Stimulated activated CD8-positive, alpha-beta memory T cell treated with anti-CD3 and anti-CD28 coated beads, Interleukin-2, amount 100 ng/mL, for 1 hour (primary cell): ENCODE results near the gene SLC16A8.

Experiments
- DNase-seq, 2 donors: peaks; one replicate each; pipeline ENCODE4 v3.0.0-alpha.2; 2020; ENCODE audit warnings: low read depth in 2 of 2

The SLC16A8 gene

GRCh38 chr22:38114484-38115398 is 30.8 kb upstream of the SLC16A8 start:
- peak; percentile 43 to 56 for DNase-seq

GRCh38 chr22:38112381-38112780 is 28.4 kb upstream of the SLC16A8 start:
- no peak for DNase-seq

- DNase-seq: no peak
Measured at GRCh38 chr22:38111925-38112355, 28.0 kb upstream of the SLC16A8 start.

DNA sequence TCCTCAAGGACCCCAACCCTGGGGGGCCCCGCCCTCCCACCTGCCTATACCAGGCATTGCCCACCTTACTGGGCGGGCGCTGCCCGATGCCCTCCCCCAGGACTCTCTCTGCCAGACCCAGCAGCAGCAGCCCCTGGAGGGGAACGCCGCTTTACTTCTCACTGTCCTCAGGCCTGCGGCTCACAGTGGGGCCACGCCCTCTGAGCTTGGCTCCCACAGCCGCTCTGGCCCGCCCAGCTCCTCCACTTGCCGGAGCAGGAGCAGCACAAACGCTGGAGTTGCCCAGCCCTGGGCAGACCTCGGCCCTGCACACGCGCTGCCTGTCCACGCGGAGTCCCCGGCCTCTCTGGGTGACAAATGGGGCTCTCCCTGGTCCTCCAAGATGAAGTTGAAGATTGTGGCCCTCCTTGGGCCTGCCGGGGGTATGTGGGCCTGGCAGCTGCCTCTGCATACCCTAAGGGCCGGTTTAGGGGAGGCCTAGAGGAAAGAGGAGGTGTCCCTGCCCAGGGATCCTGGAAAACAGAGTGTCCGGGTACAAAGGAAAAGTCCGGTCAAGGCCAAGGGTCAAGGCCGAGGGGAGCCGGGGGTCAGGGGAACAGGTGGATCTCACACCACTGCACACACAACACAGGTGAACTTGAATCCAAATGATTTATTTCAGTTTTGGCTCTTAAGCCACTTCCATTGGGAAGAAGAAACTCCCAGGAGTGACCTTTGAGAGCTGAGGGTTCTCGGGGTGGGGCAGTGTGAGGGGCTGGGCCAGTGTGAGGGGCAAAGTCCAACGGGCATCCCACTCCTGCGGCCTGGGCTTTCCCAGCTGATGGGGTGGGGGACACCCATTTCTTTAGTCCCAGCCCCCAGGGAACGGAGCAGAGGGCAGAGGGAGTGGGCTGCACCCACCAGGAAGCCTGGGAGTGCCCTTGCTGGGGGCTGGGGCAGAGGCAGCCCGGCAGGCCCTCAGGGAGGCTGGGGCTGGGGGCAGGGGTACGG is 27.2 kb upstream of the SLC16A8 start:
- no peak for DNase-seq

GRCh38 chr22:38110008-38110862 is 26.3 kb upstream of the SLC16A8 start, which contains the start of gene BAIAP2L2:
Gene BAIAP2L2, minus strand, starts transcription at chr22:38110684. Its CDS starts 159 bp downstream, at chr22:38110525.
- DNase-seq: no peak

DNA sequence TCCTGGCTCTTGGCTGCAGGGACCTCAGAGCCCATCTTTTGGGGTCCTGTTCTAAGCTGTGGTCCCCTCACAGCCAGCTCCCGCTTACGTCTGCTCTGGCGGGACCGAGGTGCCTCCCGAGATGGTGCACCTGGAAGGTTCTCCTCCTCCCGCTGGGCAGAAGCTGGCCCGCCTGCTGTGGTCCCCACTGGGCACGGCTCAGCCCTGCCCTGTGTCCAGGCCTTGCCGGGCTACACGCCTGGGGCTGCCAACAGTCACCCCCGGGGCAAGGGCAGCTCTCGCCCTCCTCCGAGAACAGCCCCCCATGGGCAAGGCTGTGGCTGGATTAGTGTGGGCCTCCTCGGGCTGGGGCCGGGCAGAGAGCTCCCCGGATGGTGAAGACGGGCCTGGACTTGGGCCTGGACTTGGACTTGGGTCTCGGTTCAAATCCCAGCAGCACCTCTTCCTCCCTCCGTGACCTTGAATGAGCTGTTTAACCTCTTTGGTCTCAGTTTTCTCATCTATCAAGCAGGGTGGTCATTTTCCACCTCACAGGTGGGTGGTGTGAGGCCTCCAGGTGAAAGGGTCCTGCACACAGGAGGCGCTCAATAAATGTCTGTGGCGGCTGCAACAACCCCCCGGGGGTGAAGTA is 25.5 kb upstream of the SLC16A8 start:
- no peak for DNase-seq

DNA sequence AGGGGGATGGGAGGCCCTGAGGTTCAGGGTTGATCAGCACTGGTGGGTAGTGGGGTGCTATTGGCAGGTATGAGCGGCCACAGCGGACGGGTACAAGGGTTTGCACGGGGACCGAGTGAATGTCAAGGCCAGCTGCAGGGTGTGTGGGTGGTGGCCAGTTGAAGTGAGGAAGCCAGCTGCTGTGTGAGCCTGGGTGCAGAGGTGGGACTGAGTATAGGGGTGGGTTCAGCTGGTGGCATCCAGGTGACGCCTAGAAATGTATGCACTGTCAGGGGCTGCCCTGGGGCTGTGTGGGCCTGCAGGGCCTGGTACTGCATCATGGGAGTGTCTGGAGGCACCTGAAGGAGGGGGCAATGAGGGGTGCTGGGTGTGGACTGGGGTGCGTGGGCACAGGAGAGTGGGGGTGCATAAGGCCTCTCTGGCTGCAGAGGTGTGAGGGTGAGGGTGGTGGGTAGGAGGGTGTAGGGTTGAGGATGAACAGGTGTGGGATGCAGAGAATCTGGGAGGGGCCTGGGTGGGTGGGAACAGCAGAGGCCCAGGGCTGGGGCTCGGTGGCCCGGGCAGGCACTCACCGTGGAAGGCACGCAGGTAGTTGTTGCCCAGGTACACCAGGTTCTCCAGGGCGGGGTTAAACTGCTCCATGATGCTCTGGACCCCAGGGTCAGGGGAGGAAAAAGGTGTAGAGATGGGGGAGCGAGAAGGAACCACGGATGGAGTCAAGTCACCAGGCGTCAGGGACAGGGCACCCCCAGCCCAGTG is 24.8 kb upstream of the SLC16A8 start:
- no peak for DNase-seq

DNA sequence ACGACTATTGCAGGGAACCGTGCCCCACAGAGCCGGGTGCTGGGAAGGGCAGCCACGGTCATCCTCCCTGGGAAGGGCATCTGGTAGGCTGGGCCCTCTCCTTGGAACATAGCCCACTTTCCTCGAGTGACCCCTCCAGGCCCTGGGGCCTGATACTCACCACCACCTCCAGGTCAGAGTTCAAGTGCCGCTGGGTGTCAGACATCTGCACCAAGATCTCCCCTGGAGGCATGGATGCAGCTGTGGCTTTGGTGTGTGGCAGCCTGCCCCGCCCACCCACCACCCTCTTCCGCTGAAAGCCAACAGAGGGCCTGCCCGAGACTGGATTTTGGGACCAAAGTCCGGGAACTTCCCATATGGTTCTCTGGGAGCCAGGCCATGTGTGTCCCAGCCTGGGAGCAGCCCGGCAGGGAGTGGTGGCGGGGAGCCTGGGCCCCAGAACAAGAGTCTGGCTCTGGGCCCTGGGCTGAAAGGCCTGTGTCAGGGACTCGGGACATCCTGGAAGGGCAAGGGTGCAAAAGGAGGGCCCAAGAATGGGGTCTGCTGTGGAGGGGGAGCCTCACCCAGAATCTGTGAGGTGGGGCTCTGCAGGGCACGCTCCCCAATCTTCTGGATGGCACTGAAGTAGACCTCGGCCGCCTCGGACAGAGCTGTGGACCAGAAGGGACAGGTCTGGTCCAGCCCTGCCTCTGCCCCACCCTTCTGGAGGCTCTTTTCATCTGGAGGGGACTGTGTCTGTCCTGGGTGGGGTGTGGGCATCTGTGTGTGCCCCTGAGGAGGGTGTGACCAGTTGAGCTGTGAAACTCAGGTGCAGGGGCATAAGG is 23.9 kb upstream of the SLC16A8 start:
- DNase-seq: no peak

- no peak for DNase-seq
Measured at GRCh38 chr22:38106814-38107578, 23.0 kb upstream of the SLC16A8 start.

DNA sequence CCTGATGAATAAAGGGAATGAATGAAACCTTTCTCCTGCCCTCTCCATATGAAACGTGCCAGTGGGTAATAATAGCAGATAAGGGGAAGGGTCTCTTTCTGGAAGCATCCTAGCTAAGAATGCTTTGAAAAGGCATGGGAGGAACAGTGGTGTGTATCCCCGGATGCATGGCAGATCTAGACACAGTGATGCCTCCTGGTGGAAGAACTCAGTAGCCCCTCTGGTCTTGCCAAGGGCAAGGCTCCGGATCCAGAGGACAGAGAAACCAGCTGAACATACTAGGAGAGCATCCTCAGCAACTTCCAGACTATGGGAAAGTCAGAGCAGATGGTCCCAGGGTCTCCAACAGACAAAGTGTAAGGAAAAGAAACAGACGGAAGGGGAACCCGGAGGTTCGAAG is 20.1 kb upstream of the SLC16A8 start:
- no peak for DNase-seq

DNA sequence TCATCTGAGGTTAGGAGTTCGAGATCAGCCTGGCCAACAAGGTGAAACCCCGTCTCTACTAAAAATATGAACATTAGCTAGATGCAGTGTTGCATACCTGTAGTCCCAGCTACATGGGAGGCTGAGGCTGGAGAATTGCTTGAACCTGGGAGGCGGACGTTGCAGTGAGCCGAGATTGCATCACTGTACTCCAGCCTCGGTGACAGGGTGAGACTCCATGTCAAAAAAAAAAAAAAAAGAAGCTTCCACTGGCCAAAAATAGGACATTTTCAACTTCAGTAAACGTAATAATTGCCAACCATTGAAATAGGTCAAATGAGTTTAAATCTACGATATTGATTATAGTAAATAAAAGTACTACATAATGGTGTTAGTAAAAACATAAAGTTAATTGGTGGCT is 19.7 kb upstream of the SLC16A8 start:
- DNase-seq: no peak

- DNase-seq: no peak
Measured at GRCh38 chr22:38098410-38099249, 14.6 kb upstream of the SLC16A8 start.

DNA sequence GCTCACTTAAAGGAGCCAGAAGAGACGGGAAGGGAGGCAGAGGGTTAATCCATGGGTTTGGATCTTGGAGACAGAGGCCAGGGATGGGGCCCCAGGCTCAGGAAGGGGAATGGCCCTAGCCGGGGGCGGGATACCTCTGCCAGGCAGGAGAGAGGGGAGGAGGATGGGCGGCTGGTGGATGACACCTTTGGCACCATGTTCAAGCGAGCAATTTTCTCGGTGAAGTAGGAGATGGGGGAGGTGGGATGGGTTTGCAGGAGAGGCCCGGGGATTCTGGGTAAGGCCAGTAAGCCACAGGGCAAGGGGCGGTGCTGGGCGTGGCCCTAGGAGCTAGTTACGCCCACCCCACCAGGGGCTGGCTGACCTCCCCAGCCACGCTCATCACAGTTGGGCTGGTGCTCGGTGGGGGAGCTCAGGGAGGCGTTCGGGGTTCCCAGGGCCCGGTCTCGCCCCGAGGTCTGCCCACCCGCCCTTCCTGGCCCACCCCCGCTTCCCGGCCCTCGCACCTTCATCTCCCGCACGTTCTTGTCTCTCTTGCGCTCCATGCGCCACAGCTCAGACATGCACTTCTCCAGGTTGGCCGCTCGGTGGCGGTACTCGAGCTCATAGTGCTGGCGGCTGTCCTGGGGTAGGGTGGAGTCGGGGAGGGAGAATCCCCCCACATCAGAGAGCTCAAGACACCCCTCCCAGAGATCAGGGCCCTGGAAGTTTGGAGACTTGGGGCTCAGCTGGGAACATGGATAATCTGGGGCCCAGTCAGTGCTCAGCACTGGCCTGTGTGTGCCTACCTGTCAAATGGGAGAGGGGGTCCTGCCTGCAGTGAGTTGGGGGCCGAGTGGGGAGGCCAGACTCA is 13.8 kb upstream of the SLC16A8 start:
- DNase-seq: no peak

- no peak for DNase-seq
Measured at GRCh38 chr22:38097058-38097457, 13.1 kb upstream of the SLC16A8 start.

DNA sequence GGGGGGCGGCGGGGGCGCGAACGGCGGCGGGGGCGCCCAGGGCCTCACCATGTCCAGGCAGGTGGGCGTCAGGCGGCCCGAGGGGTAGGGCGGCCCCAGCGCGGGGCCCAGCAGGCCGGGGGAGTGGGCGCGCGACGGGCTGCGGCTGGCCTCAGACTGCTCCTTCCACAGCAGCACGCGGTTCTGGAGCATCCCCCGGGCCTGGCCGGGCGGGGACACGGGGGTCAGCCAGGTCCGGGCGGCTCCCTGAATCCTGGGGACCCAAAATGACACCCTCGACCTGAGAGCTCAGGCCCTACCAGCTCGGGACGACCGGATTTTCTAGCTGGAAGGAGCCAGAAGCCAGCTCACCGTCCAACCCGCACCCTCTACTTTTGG is 5.5 kb upstream of the SLC16A8 start:
- DNase-seq: no peak

GRCh38 chr22:38088629-38089473 is 4.9 kb upstream of the SLC16A8 start:
- DNase-seq: no peak
